Transverse colon (tissue), 4 donors: ENCODE results near the gene PTER. TPM values are rescaled to one million over a fixed set of nuclear protein-coding genes. Genes with fewer than 3 reads are reported as not detected.
A peak's percentile ranks its signal among the peaks of the same experiment; 100 is the strongest.

Experiments
- DNase-seq: peaks from one replicate; pipeline ENCODE4 v3.0.0-alpha.2; 2019
- H3K27ac ChIP-seq, 4 donors: fragments of 200-600 bp; sonication (generic); 2 replicates each; pipeline ENCODE4 v1.5.1; 2016 to 2018; ENCODE audit warnings: inconsistent platforms in 4 of 4
- H3K27me3 ChIP-seq: fragments of 200-600 bp; sonication (generic); 2 replicates; pipeline ENCODE4 v1.5.1; 2017; ENCODE audit warnings: inconsistent platforms
- H3K36me3 ChIP-seq, 4 donors: fragments of 200-600 bp; sonication (generic); 2 replicates each; pipeline ENCODE4 v1.5.1; 2017 to 2019; ENCODE audit warnings: inconsistent platforms in 4 of 4
- H3K4me1 ChIP-seq, 4 donors: fragments of 200-600 bp; sonication (generic); 2 replicates each; pipeline ENCODE4 v1.5.1; 2017 to 2020; ENCODE audit warnings: inconsistent platforms in 4 of 4
- H3K4me3 ChIP-seq, 4 donors: fragments of 200-600 bp; sonication (generic); 1 replicate in 1 of 4; 2 replicates in 3 of 4; pipeline versions ENCODE4 v1.5.1 to v1.6.1; 2017 to 2019; ENCODE audit warnings: inconsistent platforms in 4 of 4
- H3K9me3 ChIP-seq, 2 donors: fragments of 200-600 bp; sonication (generic); 2 replicates each; pipeline ENCODE4 v1.5.1; 2017 to 2019; ENCODE audit warnings: inconsistent platforms in 2 of 2
- CTCF ChIP-seq, 5 experiments: fragments of 200-600 bp in 3 of 5; fragments of 450-650 bp in 2 of 5; sonication (generic) in 3 of 5; IDR thresholded peaks; 1 replicate in 2 of 5; 2 replicates in 3 of 5; pipeline ENCODE4 v1.5.1; 2016 to 2017; ENCODE audit warnings: antibody characterized with exemption in 5 of 5, inconsistent platforms in 3 of 5, mild to moderate bottlenecking in 2 of 5, moderate library complexity in 1 of 5
- EP300 ChIP-seq: sonication (generic); formaldehyde crosslinking; IDR thresholded peaks from one replicate; pipeline ENCODE4 v1.6.1; 2017; ENCODE audit warnings: antibody characterized with exemption, low read depth
- POLR2A ChIP-seq: fragments of 450-650 bp; IDR thresholded peaks from one replicate; pipeline ENCODE4 v1.6.1; 2016; ENCODE audit warnings: antibody characterized with exemption, mild to moderate bottlenecking, moderate library complexity
- POLR2AphosphoS5 ChIP-seq, 3 donors: sonication (generic); formaldehyde crosslinking; IDR thresholded peaks; one replicate each; pipeline ENCODE4 v1.6.1; 2016; ENCODE audit warnings: antibody characterized with exemption in 3 of 3
- WGBS, 2 donors: methylation state at CpG; one replicate each; pipeline ENCODE4 v1.1.5; 2018; ENCODE audit warnings: low coverage in 1 of 2; 5-methylcytosine and 5-hydroxymethylcytosine counted together
- in situ Hi-C, 4 donors: fragments of 200-750 bp; cut with MboI; loops; one replicate each; pipeline versions ENCODE4 v1.15.0 to v1.15.1; 2017; ENCODE audit warnings: low sequenced_read_pairs in 3 of 4, low pct_ligation_motif_present in 1 of 4, low pct_unique_long_range_greater_than_20kb in 1 of 4
- intact Hi-C: fragments of 100-400 bp; cut with DNase I; formaldehyde crosslinking; loops from one replicate; pipeline ENCODE4 v1.15.1; 2023; ENCODE audit warnings: low total_unique reads
- total RNA-seq, 4 donors: library from RNA; depleted of rRNA; stranded (reverse); fragments of >200 nt; gene quantifications; one replicate each; pipeline ENCODE4 v1.1.0, GENCODE V29; 2016

PTER gene
- total RNA-seq, 4 donors from 2014 or later = 14.3 to 23.2 (median 19.1) TPM

- TF ChIP-seq CTCF (IDR thresholded peaks at IDR 0.05) (no peak), POLR2A (no peak), EP300 (no peak), POLR2AphosphoS5 (IDR thresholded peaks at IDR 0.05) (no peak)
- in situ Hi-C loops (loop anchor here in 1 of 4 donors (25.0 kb wide), 1 partner anchor 657 kb away; no protein-coding TSS in a partner anchor), intact Hi-C loops (no loop called here)
- Histone ChIP-seq H3K27ac (no peak overlapping the region), H3K27me3 (no peaks in the 10 kb centered on the region), H3K36me3 (no peaks in the 10 kb centered on the region), H3K9me3 (no peaks in the 10 kb centered on the region), H3K4me1 (no peaks in the 10 kb centered on the region), H3K4me3 (no peak overlapping the region)
- DNase-seq = no peak
- WGBS, 2 donors = 52 to 70% methylated on average over 3 of the region's 3 CpGs
Observed at GRCh38 chr10:16544099-16544498, 107.3 kb downstream of the PTER start.

DNA sequence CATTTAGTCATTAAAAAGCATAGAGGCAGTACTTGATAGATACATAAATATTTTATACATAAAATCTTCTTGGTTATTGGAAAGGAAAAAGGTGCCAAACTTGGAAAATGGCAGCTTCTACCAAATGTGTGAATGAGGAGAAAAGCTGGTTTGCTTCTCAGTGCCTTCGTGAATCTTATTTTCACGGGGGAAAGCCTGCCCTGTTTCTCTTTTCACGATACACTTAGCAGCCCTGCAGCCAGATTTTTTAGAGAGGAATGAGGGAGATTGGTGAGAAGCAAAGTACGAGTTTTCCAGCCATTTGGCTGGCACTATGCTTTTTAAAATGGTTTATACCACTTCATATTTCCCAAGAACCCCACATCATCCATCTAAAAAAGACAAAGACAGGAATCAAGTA is 107.8 kb downstream of the PTER start:
- H3K4me3 ChIP-seq = no peak overlapping the region
- intact Hi-C loops = no loop called here

GRCh38 chr10:16545116-16545736 is 108.4 kb downstream of the PTER start:
- intact Hi-C loops (no loop called here), in situ Hi-C loops (loop anchor here in 1 of 4 donors (25.0 kb wide), 1 partner anchor 658 kb away; no protein-coding TSS in a partner anchor)
- no peaks in the 10 kb centered on the region for H3K27me3 ChIP-seq
- WGBS, 2 donors = 14 to 42% methylated on average over 2 to 7 of the region's 7 CpGs
- TF ChIP-seq CTCF (IDR thresholded peaks at IDR 0.05) (peak in 4 of 5 experiments; percentile 21 to 44 (median 34)), POLR2A (no peak), EP300 (no peak)
- no peak overlapping the region for H3K27ac ChIP-seq
- H3K4me3 ChIP-seq = no peak overlapping the region
- H3K9me3 ChIP-seq = no peaks in the 10 kb centered on the region
- no peaks in the 10 kb centered on the region for H3K4me1 ChIP-seq
- DNase-seq = no peak
- H3K36me3 ChIP-seq = no peaks in the 10 kb centered on the region

More for the DNA sequence above, 107.8 kb downstream of the PTER start:
- no peak for TF ChIP-seq CTCF (IDR thresholded peaks at IDR 0.05)
- no peak for TF ChIP-seq POLR2AphosphoS5 (IDR thresholded peaks at IDR 0.05)
- no peak for TF ChIP-seq EP300
- TF ChIP-seq POLR2A = no peak
- 81 to 91% methylated on average over 4 of the region's 4 CpGs for WGBS, 2 donors
- in situ Hi-C loops = loop anchor here in 1 of 4 donors (25.0 kb wide), 1 partner anchor 657 kb away; no protein-coding TSS in a partner anchor
- Histone ChIP-seq H3K27me3 (no peaks in the 10 kb centered on the region), H3K36me3 (no peaks in the 10 kb centered on the region), H3K27ac (no peak overlapping the region), H3K4me1 (no peaks in the 10 kb centered on the region), H3K9me3 (no peaks in the 10 kb centered on the region)
- no peak for DNase-seq

GRCh38 chr10:16547973-16548372 is 111.2 kb downstream of the PTER start:
- Histone ChIP-seq H3K4me3 (no peak overlapping the region), H3K4me1 (no peaks in the 10 kb centered on the region), H3K36me3 (no peaks in the 10 kb centered on the region), H3K9me3 (no peaks in the 10 kb centered on the region), H3K27ac (no peak overlapping the region), H3K27me3 (no peaks in the 10 kb centered on the region)
- WGBS, 2 donors = 76 to 82% methylated on average over 4 of the region's 4 CpGs
- no peak for DNase-seq
- intact Hi-C loops (no loop called here), in situ Hi-C loops (loop anchor here in 1 of 4 donors (25.0 kb wide), 1 partner anchor 661 kb away; no protein-coding TSS in a partner anchor)
- TF ChIP-seq CTCF (IDR thresholded peaks at IDR 0.05) (no peak), POLR2A (no peak), EP300 (no peak), POLR2AphosphoS5 (IDR thresholded peaks at IDR 0.05) (no peak)
